NB4 (cell line): ENCODE measurements around the gene IMMP2L.

Source experiments
- CTCF ChIP-seq: IDR thresholded peaks from one replicate; pipeline ENCODE4 v1.5.1; 2012; ENCODE audit warnings: low read depth, low read length
- MAX ChIP-seq: IDR thresholded peaks from 2 replicates; pipeline ENCODE4 v1.6.1; 2011; ENCODE audit warnings: low read depth, low read length
- MYC ChIP-seq: IDR thresholded peaks from 2 replicates; pipeline ENCODE4 v1.6.1; 2011; ENCODE audit warnings: low read depth, low read length
- POLR2A ChIP-seq: IDR thresholded peaks from 2 replicates; pipeline ENCODE4 v1.6.1; 2011; ENCODE audit warnings: mild to moderate bottlenecking; ENCODE audit not compliant: insufficient read length; ENCODE audit errors: extremely low read depth

GRCh38 chr7:111439977-111440376 is 122.3 kb downstream of the IMMP2L start:
- TF ChIP-seq CTCF (no peak), POLR2A (no peak), MYC (no peak), MAX (no peak)
